ENCODE data around the gene PAK1.
"Not testable (repeated sequence)": the region's sequence is repeated elsewhere in the genome, so short reads cannot be mapped to it uniquely, and the experiment has no call there.

PAK1 gene

GRCh38 chr11:77400775-77401449 is 73.0 kb downstream of the PAK1 start:
- DNase-seq, result peak; percentile 34

- DNase-seq, result peak; percentile 82
Observed at GRCh38 chr11:77400271-77400670, 73.6 kb downstream of the PAK1 start.

- no peak for DNase-seq
Observed at GRCh38 chr11:77397631-77398030, 76.3 kb downstream of the PAK1 start.

GRCh38 chr11:77396911-77397310 is 77.0 kb downstream of the PAK1 start:
- DNase-seq, result no peak

DNA sequence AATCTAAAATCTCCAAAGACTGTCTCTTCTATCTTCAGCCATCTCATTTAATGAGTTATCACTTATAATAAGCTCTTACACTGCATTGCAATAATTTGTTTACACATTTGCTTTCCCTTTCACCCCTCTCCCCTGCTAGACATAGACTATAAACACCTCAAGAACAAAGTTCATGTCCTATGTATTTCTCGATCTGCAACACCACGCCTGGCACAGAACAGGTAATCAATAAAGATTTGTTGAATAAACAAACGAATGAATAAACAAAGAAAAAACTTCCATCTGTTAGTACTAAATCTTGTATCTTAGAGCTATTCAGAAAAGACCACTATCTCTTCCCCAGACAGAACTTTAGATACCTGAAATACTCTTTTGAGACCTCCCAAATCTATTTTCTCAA is 77.6 kb downstream of the PAK1 start:
- no peak for DNase-seq

- DNase-seq, result peak; percentile 61
Observed at GRCh38 chr11:77395460-77396173, 78.3 kb downstream of the PAK1 start.

DNA sequence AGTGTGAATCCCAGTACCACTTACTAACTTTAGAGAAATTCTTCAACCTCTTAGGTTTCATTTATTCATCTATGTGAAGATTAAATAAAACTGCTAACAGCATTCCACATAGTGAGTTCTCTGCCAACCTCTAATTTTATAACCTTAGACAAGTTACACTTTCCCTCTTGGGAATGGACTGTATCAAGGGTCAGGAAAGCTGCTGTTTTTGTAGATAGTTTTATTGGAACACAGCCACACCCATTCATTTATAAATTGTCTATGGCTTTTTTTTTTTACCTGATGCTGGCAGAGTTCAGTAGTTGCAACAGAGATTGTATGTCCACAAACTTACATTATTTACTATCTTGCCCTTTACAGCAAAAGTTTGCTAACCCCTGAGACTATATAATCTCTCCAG is 81.1 kb downstream of the PAK1 start:
- DNase-seq, result no peak

DNA sequence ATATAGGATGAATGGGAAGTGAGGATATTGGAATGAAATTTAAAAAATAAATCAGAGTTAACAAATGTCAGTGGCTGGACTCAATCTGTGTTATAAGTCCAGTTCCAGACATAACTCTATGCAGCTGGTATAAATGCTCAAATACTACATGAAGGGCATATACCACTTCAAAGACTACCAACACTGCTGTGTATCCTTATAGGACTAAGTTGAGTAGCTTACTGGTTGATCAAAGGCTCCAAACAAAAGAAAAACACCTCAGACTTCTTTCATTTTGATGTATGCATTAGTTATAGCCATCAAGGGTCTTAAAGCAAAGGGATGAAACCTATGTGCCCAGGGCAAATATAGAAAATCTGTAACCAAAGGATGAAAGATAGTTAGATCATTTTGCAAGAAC is 86.2 kb downstream of the PAK1 start:
- no peak for DNase-seq

DNA sequence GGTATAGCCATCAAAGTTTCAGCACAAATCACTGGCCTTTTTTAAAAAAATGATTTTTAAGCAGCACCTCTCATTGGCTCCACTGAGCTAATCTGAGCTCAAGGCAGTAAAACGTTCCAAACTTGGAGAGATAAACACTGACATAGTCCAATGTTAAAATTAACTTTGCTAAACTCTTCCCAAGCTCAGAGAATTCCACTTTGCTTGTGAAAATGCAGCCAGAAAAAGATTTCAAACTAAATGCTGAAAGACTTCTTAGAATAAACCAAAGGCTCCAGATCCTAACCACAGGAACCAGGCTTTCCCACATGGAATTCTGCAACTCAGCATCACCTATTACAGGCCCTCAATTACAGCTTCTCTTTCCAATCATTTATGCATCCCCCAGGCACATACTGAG is 87.7 kb downstream of the PAK1 start:
- DNase-seq, result no peak

GRCh38 chr11:77385255-77385771 is 88.6 kb downstream of the PAK1 start:
- not testable (repeated sequence) for DNase-seq

DNA sequence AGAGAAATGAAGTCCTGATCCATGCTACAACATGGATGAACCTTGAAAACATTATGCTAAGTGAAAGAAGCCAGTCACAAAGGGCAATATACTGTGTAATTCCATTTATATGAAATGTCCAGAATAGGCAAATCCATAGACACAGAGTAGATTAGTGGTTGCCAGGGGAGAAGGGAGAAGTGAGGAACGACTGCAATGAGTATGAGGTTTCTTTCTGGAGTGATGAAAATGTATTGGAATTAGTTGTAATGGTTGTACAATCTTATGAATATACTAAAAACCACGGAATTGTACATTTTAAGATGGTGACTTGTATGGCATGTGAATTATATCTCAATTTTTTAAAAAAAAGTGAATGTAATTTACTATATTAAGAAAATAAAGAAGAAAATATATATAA is 89.3 kb downstream of the PAK1 start:
- DNase-seq, result no peak

- DNase-seq, result not testable (repeated sequence)
Observed at GRCh38 chr11:77383349-77383748, 90.5 kb downstream of the PAK1 start.

- DNase-seq, result peak; percentile 82
Observed at GRCh38 chr11:77381729-77382665, 91.9 kb downstream of the PAK1 start.

DNA sequence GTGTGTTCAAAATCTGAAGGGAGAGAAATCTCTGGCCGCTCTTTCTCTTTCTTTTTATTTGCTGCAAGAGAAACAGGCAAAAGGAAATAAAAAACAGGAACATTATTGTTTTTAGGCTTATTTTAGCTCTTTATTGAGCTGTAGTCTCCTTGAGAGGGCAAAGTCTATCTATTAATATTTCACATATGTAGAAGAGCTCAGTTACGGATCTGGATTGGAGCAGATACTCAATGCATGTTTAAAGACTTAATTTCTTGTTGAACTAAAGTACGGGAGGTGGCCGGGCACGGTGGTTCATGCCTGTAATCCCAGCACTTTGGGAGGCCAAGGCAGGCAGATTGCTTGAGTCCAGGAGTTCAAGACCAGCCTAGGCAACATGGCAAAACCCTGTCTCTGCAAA is 94.0 kb downstream of the PAK1 start:
- DNase-seq, result no peak

DNA sequence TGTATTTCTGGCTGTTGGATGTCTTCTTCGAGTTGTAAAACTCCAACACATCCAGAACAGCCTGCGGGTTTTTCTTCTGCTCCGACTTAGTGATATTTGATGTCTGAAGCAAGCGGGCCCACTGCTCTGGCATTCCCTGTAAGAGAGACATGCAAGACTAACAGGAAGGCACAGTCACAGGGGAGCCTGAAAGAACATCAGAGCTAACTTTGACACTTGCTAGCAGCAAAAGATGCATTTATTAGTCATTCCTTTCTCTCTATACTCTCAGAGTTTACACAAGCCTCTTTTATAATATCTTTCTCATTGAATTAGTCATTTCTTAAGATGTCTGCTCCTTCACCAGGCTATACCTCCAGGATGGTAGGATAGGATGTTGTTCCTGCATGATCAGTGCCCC is 94.6 kb downstream of the PAK1 start:
- DNase-seq, result no peak

GRCh38 chr11:77377734-77378133 is 96.2 kb downstream of the PAK1 start:
- no peak for DNase-seq

DNA sequence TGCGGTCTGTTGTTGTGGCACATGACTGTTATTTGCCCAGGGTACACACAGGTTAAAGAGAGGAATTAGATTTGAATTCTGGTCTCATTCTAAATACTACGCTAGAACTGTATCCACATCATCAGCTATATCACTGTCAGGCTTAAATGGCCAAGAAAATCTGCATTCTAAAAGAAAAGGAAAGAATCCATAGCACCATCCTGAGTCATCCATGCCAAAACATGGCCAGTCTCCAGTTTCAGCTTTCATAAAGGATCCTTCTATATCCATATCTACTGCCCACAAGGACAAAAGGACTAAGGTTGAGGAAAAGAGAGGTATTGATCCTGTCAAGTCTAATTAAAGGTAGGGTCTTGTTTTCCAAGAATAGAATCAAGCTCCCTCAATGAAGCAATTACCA is 98.8 kb downstream of the PAK1 start:
- no peak for DNase-seq

DNA sequence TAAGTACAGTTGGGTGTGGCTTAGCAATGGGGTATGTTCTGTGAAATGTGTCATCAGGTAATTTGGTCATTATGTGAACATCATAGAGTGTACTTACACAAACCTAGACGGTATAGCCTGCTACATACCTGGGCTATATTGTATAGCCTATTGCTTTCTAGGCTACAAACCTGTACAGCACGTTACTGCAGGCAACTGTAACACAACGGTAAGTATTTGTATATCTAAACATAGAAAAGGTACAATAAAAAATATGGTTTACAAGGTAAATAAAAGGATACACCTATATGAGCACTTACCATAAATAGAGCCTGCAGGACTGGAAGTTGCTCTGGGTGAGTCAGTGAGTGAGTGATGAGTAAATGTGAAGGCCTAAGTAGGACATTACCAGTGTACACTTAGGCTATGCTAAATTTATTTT is 99.3 kb downstream of the PAK1 start:
- DNase-seq, result no peak

- DNase-seq, result no peak
Observed at GRCh38 chr11:77374108-77374507, 99.8 kb downstream of the PAK1 start.

GRCh38 chr11:77372726-77373125 is 101.2 kb downstream of the PAK1 start:
- DNase-seq, result peak; percentile 40

GRCh38 chr11:77371646-77372045 is 102.2 kb downstream of the PAK1 start:
- DNase-seq, result peak; percentile 94

DNA sequence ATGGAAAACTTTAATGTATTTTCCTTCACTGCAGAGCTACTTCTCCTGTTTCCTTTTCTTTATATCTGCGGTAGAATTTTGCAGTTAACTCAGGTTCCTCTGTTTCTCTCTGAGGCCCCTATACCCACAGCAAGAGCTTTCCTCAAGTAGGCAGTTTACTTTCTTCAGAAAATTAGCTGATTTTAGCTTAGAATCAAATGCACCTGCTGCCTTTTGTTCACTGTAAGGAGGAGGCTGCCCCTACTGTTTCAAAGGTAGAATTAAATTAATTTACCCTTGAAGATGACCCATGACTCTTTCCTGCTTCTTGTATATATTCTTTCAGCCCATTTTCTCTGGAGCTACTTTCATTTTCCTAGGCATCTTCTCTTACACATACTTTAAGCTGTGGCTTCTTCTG is 103.7 kb downstream of the PAK1 start:
- peak; percentile 11 for DNase-seq

- DNase-seq, result no peak
Observed at GRCh38 chr11:77361184-77361583, 112.7 kb downstream of the PAK1 start.
